Gastrocnemius medialis (tissue), 4 donors: ENCODE results near the gene ARAP2. TPM values are rescaled to one million over a fixed set of nuclear protein-coding genes. Genes with fewer than 3 reads are reported as not detected.

ENCODE experiments used
- ATAC-seq, 2 donors: fragments of 150-250 bp; one replicate each; pipeline ENCODE4 v1.9.1; 2016
- DNase-seq, 2 donors: peaks; one replicate each; pipeline ENCODE4 v3.0.0-alpha.2; 2019
- H3K27ac ChIP-seq, 4 donors: fragments of 200-600 bp; sonication (generic); 1 replicate in 1 of 4; 2 replicates in 3 of 4; pipeline ENCODE4 v1.5.1; 2016 to 2018; ENCODE audit warnings: mild to moderate bottlenecking in 2 of 4, moderate library complexity in 1 of 4
- H3K27me3 ChIP-seq, 3 donors: fragments of 200-600 bp; sonication (generic) in 2 of 3; 1 replicate in 1 of 3; 2 replicates in 2 of 3; pipeline versions ENCODE4 v1.5.1 to v1.6.0; 2016 to 2019; ENCODE audit warnings: mild to moderate bottlenecking in 1 of 3, moderate library complexity in 1 of 3
- H3K36me3 ChIP-seq, 2 donors: fragments of 200-600 bp; sonication (generic) in 1 of 2; one replicate each; pipeline ENCODE4 v1.5.1; 2017 to 2018
- H3K4me1 ChIP-seq, 2 donors: fragments of 200-600 bp; sonication (generic) in 1 of 2; one replicate each; pipeline ENCODE4 v1.5.1; 2016 to 2017; ENCODE audit warnings: mild to moderate bottlenecking in 2 of 2
- H3K4me3 ChIP-seq, 4 donors: fragments of 200-600 bp; sonication (generic) in 3 of 4; 1 replicate in 1 of 4; 2 replicates in 3 of 4; pipeline ENCODE4 v1.5.1; 2016 to 2019; ENCODE audit warnings: mild to moderate bottlenecking in 2 of 4
- H3K9me3 ChIP-seq, 3 donors: fragments of 200-600 bp; sonication (generic) in 2 of 3; 1 replicate in 1 of 3; 2 replicates in 2 of 3; pipeline ENCODE4 v1.5.1; 2016 to 2019
- POLR2A ChIP-seq, 2 donors: fragments of 450-650 bp; IDR thresholded peaks; one replicate each; pipeline ENCODE4 v1.6.1; 2017; ENCODE audit warnings: antibody characterized with exemption in 2 of 2, mild to moderate bottlenecking in 2 of 2, moderate library complexity in 2 of 2
- in situ Hi-C, 4 donors: fragments of 200-750 bp; cut with MboI; loops; one replicate each; pipeline versions ENCODE4 v1.15.0 to v1.8.0; 2017; ENCODE audit warnings: low sequenced_read_pairs in 4 of 4
- intact Hi-C: fragments of 100-400 bp; cut with DNase I; formaldehyde crosslinking; loops from one replicate; pipeline ENCODE4 v1.15.1; 2023; ENCODE audit warnings: low total_unique reads
- total RNA-seq, 4 donors: library from RNA; depleted of rRNA; stranded (reverse); fragments of >200 nt; gene quantifications; one replicate each; pipeline versions ENCODE4 v1.1.0 to v1.2.3, GENCODE V29; 2016
- TF ChIP-seq, protein P1 (sequence below), 5 experiments: fragments of 450-650 bp in 3 of 5; fragments of 200-600 bp in 2 of 5; sonication (generic) in 2 of 5; IDR thresholded peaks in 4 of 5; conservative IDR thresholded peaks in 1 of 5; 1 replicate in 4 of 5; 2 replicates in 1 of 5; pipeline ENCODE4 v1.5.1; 2016 to 2019; ENCODE audit warnings: antibody characterized with exemption in 5 of 5, mild to moderate bottlenecking in 3 of 5, moderate library complexity in 3 of 5

ARAP2 gene
- total RNA-seq, 4 donors from 2014 or later = 0.32 to 10.3 (median 1.1) TPM

DNA sequence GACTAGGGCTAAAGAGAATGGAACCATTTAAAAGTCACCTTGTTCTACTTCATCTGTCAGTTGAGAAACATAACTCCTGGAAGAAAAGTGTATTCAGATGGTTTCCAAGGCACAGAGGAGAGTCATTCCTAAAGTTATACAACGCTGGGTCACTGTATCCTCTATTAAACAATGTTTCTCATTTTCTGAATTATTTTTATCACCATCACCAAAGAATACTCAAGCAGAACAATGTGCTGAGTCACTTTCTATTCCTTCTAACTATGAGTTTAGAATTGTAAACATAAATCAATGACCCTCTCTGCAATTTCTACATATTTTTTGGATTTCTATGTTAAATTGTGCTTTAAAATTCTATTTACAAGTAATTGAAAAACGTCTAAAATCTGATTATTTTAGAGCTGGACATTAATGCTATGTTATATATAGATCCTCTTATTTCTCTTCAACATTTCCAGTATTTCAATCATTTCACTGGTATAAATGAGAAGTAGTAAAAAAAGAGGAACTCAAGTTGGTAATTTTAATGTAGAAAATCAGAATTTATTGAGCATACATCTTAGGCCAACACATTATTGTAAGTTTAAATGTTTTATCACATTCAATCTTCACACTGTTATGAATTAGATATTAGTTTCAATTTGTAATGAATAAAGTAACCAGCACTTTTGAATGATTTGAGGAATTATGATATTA is 44.6 kb upstream of the ARAP2 start:
- in situ Hi-C loops = no loop called here
- Histone ChIP-seq H3K4me3 (no peak overlapping the region), H3K27me3 (no peaks in the 10 kb centered on the region), H3K4me1 (no peaks in the 10 kb centered on the region), H3K27ac (no peak overlapping the region), H3K36me3 (no peaks in the 10 kb centered on the region), H3K9me3 (no peaks in the 10 kb centered on the region)
- ATAC-seq (no peak), DNase-seq (no peak)
- intact Hi-C loops = no loop called here
- TF ChIP-seq POLR2A (IDR thresholded peaks at IDR 0.05) = no peak
- TF ChIP-seq, protein P1, sequence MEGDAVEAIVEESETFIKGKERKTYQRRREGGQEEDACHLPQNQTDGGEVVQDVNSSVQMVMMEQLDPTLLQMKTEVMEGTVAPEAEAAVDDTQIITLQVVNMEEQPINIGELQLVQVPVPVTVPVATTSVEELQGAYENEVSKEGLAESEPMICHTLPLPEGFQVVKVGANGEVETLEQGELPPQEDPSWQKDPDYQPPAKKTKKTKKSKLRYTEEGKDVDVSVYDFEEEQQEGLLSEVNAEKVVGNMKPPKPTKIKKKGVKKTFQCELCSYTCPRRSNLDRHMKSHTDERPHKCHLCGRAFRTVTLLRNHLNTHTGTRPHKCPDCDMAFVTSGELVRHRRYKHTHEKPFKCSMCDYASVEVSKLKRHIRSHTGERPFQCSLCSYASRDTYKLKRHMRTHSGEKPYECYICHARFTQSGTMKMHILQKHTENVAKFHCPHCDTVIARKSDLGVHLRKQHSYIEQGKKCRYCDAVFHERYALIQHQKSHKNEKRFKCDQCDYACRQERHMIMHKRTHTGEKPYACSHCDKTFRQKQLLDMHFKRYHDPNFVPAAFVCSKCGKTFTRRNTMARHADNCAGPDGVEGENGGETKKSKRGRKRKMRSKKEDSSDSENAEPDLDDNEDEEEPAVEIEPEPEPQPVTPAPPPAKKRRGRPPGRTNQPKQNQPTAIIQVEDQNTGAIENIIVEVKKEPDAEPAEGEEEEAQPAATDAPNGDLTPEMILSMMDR (IDR thresholded peaks at IDR 0.05 in 4 of 5, conservative IDR thresholded peaks at IDR 0.05 in 1 of 5) = no peak

DNA sequence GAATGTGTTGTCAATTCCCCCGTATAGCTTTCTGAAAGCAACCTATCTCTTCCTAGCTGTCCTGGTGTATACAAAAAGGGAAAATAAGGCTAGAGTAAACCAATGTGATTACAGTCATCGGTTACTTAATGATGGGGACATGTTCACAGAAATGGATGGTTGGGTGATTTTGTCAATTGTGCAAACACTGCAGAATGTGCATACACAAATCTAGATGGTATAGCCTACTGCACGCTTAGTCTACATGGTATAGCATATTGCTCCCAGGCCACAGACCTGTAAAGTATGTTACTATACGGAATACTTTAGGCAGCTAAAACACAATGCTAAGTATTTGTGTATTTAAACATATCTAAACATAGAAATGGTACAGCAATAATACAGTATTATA is 42.2 kb upstream of the ARAP2 start:
- intact Hi-C loops (no loop called here), in situ Hi-C loops (no loop called here)
- no peak overlapping the region for H3K27ac ChIP-seq
- H3K4me1 ChIP-seq = no peaks in the 10 kb centered on the region
- H3K4me3 ChIP-seq = no peak overlapping the region
- no peaks in the 10 kb centered on the region for H3K36me3 ChIP-seq
- ATAC-seq (no peak), DNase-seq (no peak)
- H3K27me3 ChIP-seq = no peaks in the 10 kb centered on the region
- TF ChIP-seq POLR2A (IDR thresholded peaks at IDR 0.05) = no peak
- TF ChIP-seq, protein P1 (IDR thresholded peaks at IDR 0.05 in 4 of 5, conservative IDR thresholded peaks at IDR 0.05 in 1 of 5) = no peak
- H3K9me3 ChIP-seq = no peaks in the 10 kb centered on the region

DNA sequence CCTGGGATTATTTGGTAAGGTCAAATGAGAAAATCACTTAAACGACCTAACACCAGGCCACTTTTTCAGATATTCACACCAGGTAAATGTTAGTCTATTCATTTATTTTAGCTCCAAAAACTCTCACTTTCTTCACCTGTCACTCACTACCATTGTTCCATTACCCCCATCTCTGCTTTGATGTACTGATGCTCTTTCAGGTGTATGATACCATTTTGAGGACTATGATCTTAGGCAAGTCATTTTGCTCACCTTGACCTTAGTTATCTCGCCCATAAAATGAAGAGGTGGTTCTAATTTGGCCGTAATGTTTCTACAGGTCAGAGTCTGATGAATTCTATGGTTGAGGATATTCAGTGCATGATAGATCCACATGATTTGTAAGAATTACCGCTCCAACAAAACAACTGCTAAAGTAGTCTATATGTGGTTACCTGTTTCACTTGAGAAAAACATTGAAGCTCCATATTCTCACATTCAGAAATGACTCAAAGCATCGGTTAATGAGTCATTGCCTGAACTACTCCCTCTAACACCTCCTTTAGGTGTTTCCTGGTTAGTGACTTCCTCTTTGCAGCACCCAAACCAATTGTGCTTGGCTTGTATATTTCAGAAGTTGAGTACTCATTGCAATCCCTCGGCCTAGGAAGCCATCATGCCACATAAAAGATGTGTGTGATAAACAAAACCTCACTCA is 41.6 kb upstream of the ARAP2 start:
- Histone ChIP-seq H3K4me3 (no peak overlapping the region), H3K9me3 (no peaks in the 10 kb centered on the region), H3K4me1 (no peaks in the 10 kb centered on the region), H3K27me3 (no peaks in the 10 kb centered on the region), H3K27ac (no peak overlapping the region), H3K36me3 (no peaks in the 10 kb centered on the region)
- ATAC-seq (no peak), DNase-seq (no peak)
- intact Hi-C loops (no loop called here), in situ Hi-C loops (no loop called here)
- no peak for TF ChIP-seq POLR2A (IDR thresholded peaks at IDR 0.05)
- TF ChIP-seq, protein P1 (IDR thresholded peaks at IDR 0.05 in 4 of 5, conservative IDR thresholded peaks at IDR 0.05 in 1 of 5) = no peak

DNA sequence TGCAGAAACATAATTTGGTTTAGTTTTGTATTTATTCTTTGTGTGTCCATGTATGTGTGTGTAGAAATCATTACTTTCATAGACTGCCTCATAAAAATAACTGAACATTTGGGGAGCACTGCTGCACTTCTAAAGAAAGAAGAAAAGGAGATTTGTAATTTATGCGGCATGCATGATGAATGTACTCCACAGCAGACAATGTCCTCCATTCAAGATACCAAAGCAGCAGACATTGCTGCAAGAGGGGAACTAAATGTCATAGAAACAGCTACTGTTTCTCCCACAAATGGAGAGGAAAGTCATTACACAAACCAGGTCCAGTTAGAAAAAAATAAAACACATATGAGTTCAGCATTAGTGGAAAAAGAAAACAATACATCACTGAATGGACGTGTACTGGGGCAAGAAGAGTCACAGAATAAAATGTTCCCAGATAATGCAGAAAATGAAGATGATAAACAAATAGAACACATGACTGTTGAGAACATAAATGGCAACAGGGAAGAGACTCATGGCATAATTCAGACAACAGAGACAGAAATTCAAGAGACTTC is 39.7 kb upstream of the ARAP2 start:
- no peak overlapping the region for H3K27ac ChIP-seq

More for the DNA sequence above, 39.7 kb upstream of the ARAP2 start:
- Histone ChIP-seq H3K27me3 (no peaks in the 10 kb centered on the region), H3K4me3 (no peak overlapping the region), H3K4me1 (no peaks in the 10 kb centered on the region), H3K36me3 (no peaks in the 10 kb centered on the region), H3K9me3 (no peaks in the 10 kb centered on the region)
- DNase-seq = no peak
- TF ChIP-seq, protein P1 (IDR thresholded peaks at IDR 0.05 in 4 of 5, conservative IDR thresholded peaks at IDR 0.05 in 1 of 5) = no peak
- TF ChIP-seq POLR2A (IDR thresholded peaks at IDR 0.05) = no peak
- intact Hi-C loops (no loop called here), in situ Hi-C loops (no loop called here)
- no peak for ATAC-seq
